Measurements from ENCODE around the gene CDYL2. TPM values are rescaled to one million over a fixed set of nuclear protein-coding genes. Genes with fewer than 3 reads are reported as not detected.

Gene CDYL2
- total RNA-seq, 2 experiments from 2014 or later: 0.98 to 2.5 TPM

- H3K4me1 ChIP-seq (ENCODE audit: insufficient read depth, low read length, poor library complexity, severe bottlenecking): no peaks in the 10 kb centered on the region
- TF ChIP-seq EZH2phosphoT487 (IDR thresholded peaks at IDR 0.05; ENCODE audit: borderline replicate concordance, low read depth, low read length) (no peak), CTCF (conservative IDR thresholded peaks at IDR 0.05; ENCODE audit: low read length) (no peak)
- H3K36me3 ChIP-seq (ENCODE audit: insufficient read depth, low read length): no peaks in the 10 kb centered on the region
- H3K79me2 ChIP-seq (ENCODE audit: insufficient read depth, low read depth, low read length): no peaks in the 10 kb centered on the region
- ChIA-PET POLR2A (no interaction called here), CTCF (ENCODE audit: unreplicated experiment) (no interaction called here)
- no peak overlapping the region for H2AFZ ChIP-seq (ENCODE audit: low read length)
- H4K20me1 ChIP-seq (ENCODE audit: insufficient read depth, low read length): no peaks in the 10 kb centered on the region
- no peak overlapping the region for H3K27ac ChIP-seq (ENCODE audit: low read depth, low read length, poor library complexity, severe bottlenecking)
- no peaks in the 10 kb centered on the region for H3K9me2 ChIP-seq (ENCODE audit: insufficient read depth, low read length)
- intact Hi-C loops (cut with micrococcal nuclease; ENCODE audit: unreplicated experiment): no loop called here
- H3K9me3 ChIP-seq (ENCODE audit: low read length): no peaks in the 10 kb centered on the region
- H3K4me2 ChIP-seq (ENCODE audit: low read length): no peak overlapping the region
- no peak overlapping the region for H3K4me3 ChIP-seq (ENCODE audit: low read depth, low read length, poor library complexity, severe bottlenecking)
- no TSS peak for BruUV-seq (replicated peaks)
- no peak for DNase-seq (ENCODE audit: low spot score)
Measured at GRCh38 chr16:80622007-80622406, 182.4 kb downstream of the CDYL2 start.

DNA sequence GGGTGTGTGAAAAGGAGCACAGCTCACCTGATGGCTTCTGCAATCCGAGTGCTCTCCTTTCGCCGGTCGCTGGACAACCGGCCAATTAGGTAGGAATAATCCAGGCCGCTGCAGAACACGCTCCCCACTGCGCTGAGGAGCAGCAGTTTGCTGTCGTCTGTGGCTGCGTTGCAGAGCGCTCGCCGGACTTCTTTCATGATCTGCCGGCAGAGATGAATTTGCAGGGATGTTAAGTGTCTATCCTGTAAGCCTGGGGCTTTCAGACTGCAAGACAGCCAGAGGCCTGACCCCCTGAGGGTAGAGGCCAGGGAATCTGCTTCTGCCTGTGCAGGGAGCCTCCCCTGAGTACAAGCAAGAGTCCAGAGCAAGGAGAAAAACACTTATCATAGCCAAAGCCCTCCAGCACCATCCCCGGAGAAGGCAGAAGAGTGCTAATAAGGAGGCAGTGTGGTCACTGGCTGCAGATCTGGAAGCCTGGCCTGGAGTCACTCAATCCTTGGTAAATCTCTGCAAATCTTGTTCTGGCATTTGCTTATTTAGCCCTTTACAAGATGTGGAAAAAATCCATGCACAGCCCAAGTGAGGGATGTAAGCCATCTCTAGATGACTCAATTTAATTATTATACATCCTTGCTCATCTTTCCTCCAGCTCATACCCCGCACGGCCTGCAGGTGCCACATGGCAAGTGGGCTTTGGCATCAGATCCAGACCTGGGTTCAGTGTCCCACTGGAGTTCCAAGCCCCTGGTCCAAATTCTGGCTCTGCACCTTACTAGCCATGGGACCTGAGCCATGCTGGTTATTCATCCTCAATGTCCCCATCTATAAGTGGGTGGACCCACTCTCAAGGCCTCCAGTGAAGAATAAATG, 183.4 kb downstream of the CDYL2 start:
- Histone ChIP-seq H3K27ac (ENCODE audit: low read depth, low read length, poor library complexity, severe bottlenecking) (no peak overlapping the region), H3K79me2 (ENCODE audit: insufficient read depth, low read depth, low read length) (no peaks in the 10 kb centered on the region), H3K4me3 (ENCODE audit: low read depth, low read length, poor library complexity, severe bottlenecking) (no peak overlapping the region), H3K36me3 (ENCODE audit: insufficient read depth, low read length) (no peaks in the 10 kb centered on the region), H3K4me2 (ENCODE audit: low read length) (no peak overlapping the region), H3K9me2 (ENCODE audit: insufficient read depth, low read length) (no peaks in the 10 kb centered on the region), H3K9me3 (ENCODE audit: low read length) (no peaks in the 10 kb centered on the region), H2AFZ (ENCODE audit: low read length) (no peak overlapping the region), H4K20me1 (ENCODE audit: insufficient read depth, low read length) (no peaks in the 10 kb centered on the region), H3K4me1 (ENCODE audit: insufficient read depth, low read length, poor library complexity, severe bottlenecking) (no peaks in the 10 kb centered on the region)
- CTCF ChIA-PET (ENCODE audit: unreplicated experiment): no interaction called here
- BruUV-seq (replicated peaks): no TSS peak
- no peak for TF ChIP-seq CTCF (conservative IDR thresholded peaks at IDR 0.05; ENCODE audit: low read length)
- TF ChIP-seq EZH2phosphoT487 (IDR thresholded peaks at IDR 0.05; ENCODE audit: borderline replicate concordance, low read depth, low read length): no peak
- intact Hi-C loops (cut with micrococcal nuclease; ENCODE audit: unreplicated experiment): no loop called here
- POLR2A ChIA-PET: no interaction called here
- no peak for DNase-seq (ENCODE audit: low spot score)

- DNase-seq (ENCODE audit: low spot score): no peak
- POLR2A ChIA-PET: no interaction called here
- Histone ChIP-seq H3K4me3 (ENCODE audit: low read depth, low read length, poor library complexity, severe bottlenecking) (no peak overlapping the region), H3K36me3 (ENCODE audit: insufficient read depth, low read length) (no peaks in the 10 kb centered on the region), H2AFZ (ENCODE audit: low read length) (no peak overlapping the region), H3K27ac (ENCODE audit: low read depth, low read length, poor library complexity, severe bottlenecking) (no peak overlapping the region), H3K79me2 (ENCODE audit: insufficient read depth, low read depth, low read length) (no peaks in the 10 kb centered on the region), H3K4me2 (ENCODE audit: low read length) (no peak overlapping the region), H3K9me2 (ENCODE audit: insufficient read depth, low read length) (no peaks in the 10 kb centered on the region), H4K20me1 (ENCODE audit: insufficient read depth, low read length) (no peaks in the 10 kb centered on the region), H3K9me3 (ENCODE audit: low read length) (no peaks in the 10 kb centered on the region), H3K4me1 (ENCODE audit: insufficient read depth, low read length, poor library complexity, severe bottlenecking) (no peaks in the 10 kb centered on the region)
- TF ChIP-seq EZH2phosphoT487 (IDR thresholded peaks at IDR 0.05; ENCODE audit: borderline replicate concordance, low read depth, low read length): no peak
- no peak for TF ChIP-seq CTCF (conservative IDR thresholded peaks at IDR 0.05; ENCODE audit: low read length)
- CTCF ChIA-PET (ENCODE audit: unreplicated experiment): no interaction called here
- no TSS peak for BruUV-seq (replicated peaks)
- intact Hi-C loops (cut with micrococcal nuclease; ENCODE audit: unreplicated experiment): no loop called here
Measured at GRCh38 chr16:80619824-80620223, 184.6 kb downstream of the CDYL2 start.
